H9 (cell line): Measurements from ENCODE around the gene SLC44A3. TPM values are rescaled to one million over a fixed set of nuclear protein-coding genes. Genes with fewer than 3 reads are reported as not detected.

Source experiments
- DNase-seq: peaks from one replicate; pipeline ENCODE4 v3.0.0-alpha.2; 2017
- H2AFZ ChIP-seq: one replicate; pipeline ENCODE4 v1.6.1; 2013; ENCODE audit warnings: mild to moderate bottlenecking, low read length, control low read depth, moderate library complexity
- H2AK5ac ChIP-seq: 2 replicates; pipeline ENCODE4 v1.6.1; 2013; ENCODE audit warnings: low read length, control low read depth, mixed read lengths; ENCODE audit not compliant: insufficient read length
- H2BK120ac ChIP-seq: one replicate; pipeline ENCODE4 v1.6.1; 2013; ENCODE audit warnings: low read depth, mild to moderate bottlenecking, low read length, control low read depth, inconsistent platforms; ENCODE audit not compliant: poor library complexity, severe bottlenecking
- H2BK12ac ChIP-seq: 2 replicates; pipeline ENCODE4 v1.6.1; 2013; ENCODE audit warnings: low read length, control low read depth, mixed read lengths, low read depth; ENCODE audit not compliant: insufficient read length
- H2BK15ac ChIP-seq: 2 replicates; pipeline ENCODE4 v1.6.1; 2013; ENCODE audit warnings: low read depth, low read length, control low read depth
- H2BK20ac ChIP-seq: one replicate; pipeline ENCODE4 v1.6.1; 2013; ENCODE audit warnings: low read depth, mild to moderate bottlenecking, low read length, control low read depth, inconsistent platforms; ENCODE audit not compliant: poor library complexity, severe bottlenecking
- H2BK5ac ChIP-seq: 2 replicates; pipeline ENCODE4 v1.6.1; 2013; ENCODE audit warnings: low read length, control low read depth, mixed read lengths; ENCODE audit not compliant: insufficient read length
- H3K14ac ChIP-seq: 2 replicates; pipeline ENCODE4 v1.6.1; 2013; ENCODE audit warnings: low read length, control low read depth; ENCODE audit not compliant: insufficient read depth
- H3K18ac ChIP-seq: 2 replicates; pipeline ENCODE4 v1.6.1; 2013; ENCODE audit warnings: low read depth, mild to moderate bottlenecking, mixed read lengths, low read length, control low read depth; ENCODE audit not compliant: insufficient read length
- H3K23ac ChIP-seq: 2 replicates; pipeline ENCODE4 v1.6.1; 2013; ENCODE audit warnings: low read length, control low read depth, mixed read lengths, low read depth; ENCODE audit not compliant: insufficient read length
- H3K23me2 ChIP-seq: 2 replicates; pipeline ENCODE4 v1.6.1; 2013; ENCODE audit warnings: low read depth, mild to moderate bottlenecking, mixed read lengths, low read length, control low read depth; ENCODE audit not compliant: insufficient read length, poor library complexity, severe bottlenecking
- H3K27ac ChIP-seq: 2 replicates; pipeline ENCODE4 v1.5.1; 2013; ENCODE audit warnings: low read length, control low read depth, mixed read lengths, low read depth; ENCODE audit not compliant: insufficient read length
- H3K27me3 ChIP-seq: 2 replicates; pipeline ENCODE4 v1.6.1; 2013; ENCODE audit warnings: low read length, control low read depth, inconsistent platforms; ENCODE audit not compliant: insufficient read depth
- H3K4ac ChIP-seq: 2 replicates; pipeline ENCODE4 v1.6.1; 2013; ENCODE audit warnings: low read depth, mild to moderate bottlenecking, control low read depth, inconsistent platforms, low read length, moderate library complexity
- H3K4me1 ChIP-seq: 2 replicates; pipeline ENCODE4 v1.6.1; 2013; ENCODE audit warnings: low read length, control low read depth, inconsistent platforms; ENCODE audit not compliant: insufficient read depth
- H3K4me2 ChIP-seq: 2 replicates; pipeline ENCODE4 v1.6.1; 2013; ENCODE audit warnings: low read length, control low read depth, mixed read lengths; ENCODE audit not compliant: insufficient read length, insufficient read depth
- H3K56ac ChIP-seq: 2 replicates; pipeline ENCODE4 v1.6.1; 2013; ENCODE audit warnings: low read depth, mild to moderate bottlenecking, mixed read lengths, low read length, control low read depth; ENCODE audit not compliant: insufficient read length
- H3K79me1 ChIP-seq: 2 replicates; pipeline ENCODE4 v1.6.1; 2013; ENCODE audit warnings: low read depth, mild to moderate bottlenecking, moderate library complexity, low read length, control low read depth, inconsistent platforms; ENCODE audit not compliant: insufficient read depth, poor library complexity, severe bottlenecking
- H3K79me2 ChIP-seq: 2 replicates; pipeline ENCODE4 v1.6.1; 2013; ENCODE audit warnings: low read length, control low read depth, inconsistent platforms; ENCODE audit not compliant: insufficient read depth
- H3K9ac ChIP-seq: 2 replicates; pipeline ENCODE4 v1.6.1; 2013; ENCODE audit warnings: low read length, control low read depth, mixed read lengths; ENCODE audit not compliant: insufficient read length; ENCODE audit errors: extremely low read depth
- H3K9me3 ChIP-seq: one replicate; pipeline ENCODE4 v1.6.1; 2013; ENCODE audit warnings: low read depth, low read length, inconsistent platforms; ENCODE audit not compliant: control insufficient read depth
- H3T11ph ChIP-seq: one replicate; pipeline ENCODE4 v1.6.1; 2013; ENCODE audit warnings: mild to moderate bottlenecking, low read length, control low read depth, inconsistent platforms
- H4K20me1 ChIP-seq: one replicate; pipeline ENCODE4 v1.6.1; 2013; ENCODE audit not compliant: control insufficient read depth, insufficient read length, insufficient read depth
- H4K5ac ChIP-seq: 2 replicates; pipeline ENCODE4 v1.6.1; 2013; ENCODE audit warnings: low read depth, mild to moderate bottlenecking, mixed read lengths, low read length, control low read depth; ENCODE audit not compliant: insufficient read length
- H4K8ac ChIP-seq: replicated peaks from 2 replicates; pipeline ENCODE4 v1.6.1; 2013; ENCODE audit warnings: low read length, control low read depth, mixed read lengths, low read depth; ENCODE audit not compliant: insufficient read length
- H4K91ac ChIP-seq: 2 replicates; pipeline ENCODE4 v1.6.1; 2013; ENCODE audit warnings: low read depth, mild to moderate bottlenecking, moderate library complexity, mixed read lengths, low read length, control low read depth; ENCODE audit not compliant: insufficient read length
- H3K27ac Mint-ChIP-seq, 3 experiments: 2 replicates in 2 of 3; 3 replicates in 1 of 3; pipeline ENCODE4 v1.8.0; 2020 to 2021; ENCODE audit warnings: mixed read lengths in 3 of 3, mild to moderate bottlenecking in 1 of 3, moderate library complexity in 1 of 3
- H3K27me3 Mint-ChIP-seq: 2 replicates; pipeline ENCODE4 v1.8.0; 2021; ENCODE audit warnings: low read depth, mild to moderate bottlenecking, moderate library complexity, mixed read lengths
- H3K36me3 Mint-ChIP-seq, 3 experiments: 2 replicates in 2 of 3; 3 replicates in 1 of 3; pipeline ENCODE4 v1.8.0; 2020 to 2021; ENCODE audit warnings: low read depth in 3 of 3, mixed read lengths in 3 of 3; ENCODE audit not compliant: insufficient read depth in 1 of 3
- H3K4me1 Mint-ChIP-seq, 2 experiments: 2 replicates each; pipeline ENCODE4 v1.8.0; 2020; ENCODE audit warnings: mixed read lengths in 2 of 2
- H3K4me3 Mint-ChIP-seq, 2 experiments: 2 replicates in 1 of 2; 3 replicates in 1 of 2; pipeline ENCODE4 v1.8.0; 2020 to 2021; ENCODE audit warnings: mild to moderate bottlenecking in 2 of 2, mixed read lengths in 2 of 2, moderate library complexity in 1 of 2
- H3K9me3 Mint-ChIP-seq, 2 experiments: 2 replicates in 1 of 2; 3 replicates in 1 of 2; pipeline ENCODE4 v1.8.0; 2020; ENCODE audit warnings: mild to moderate bottlenecking in 2 of 2, mixed read lengths in 2 of 2, moderate library complexity in 1 of 2
- CTCF ChIP-seq: fragments of 200-600 bp; sonication (generic); conservative IDR thresholded peaks from 3 replicates; pipeline ENCODE4 v1.8.0; 2021; ENCODE audit warnings: antibody characterized with exemption, mild to moderate bottlenecking
- WGBS: extraction: QIAGEN DNeasy Blood & Tissue Kit; methylation state at CpG from one replicate; pipeline ENCODE4 v1.1.7; 2013; ENCODE audit warnings: missing lambda C conversion rate, low lambda C conversion rate, mixed read lengths; ENCODE audit not compliant: insufficient read length; ENCODE audit errors: extremely low coverage; 5-methylcytosine and 5-hydroxymethylcytosine counted together
- total RNA-seq: library from RNA; stranded (reverse); gene quantifications from 2 replicates; pipeline ENCODE4 v1.2.1, GENCODE V29; 2021

SLC44A3 gene
- total RNA-seq, 1 experiment from 2014 or later, result 5.5 TPM

DNA sequence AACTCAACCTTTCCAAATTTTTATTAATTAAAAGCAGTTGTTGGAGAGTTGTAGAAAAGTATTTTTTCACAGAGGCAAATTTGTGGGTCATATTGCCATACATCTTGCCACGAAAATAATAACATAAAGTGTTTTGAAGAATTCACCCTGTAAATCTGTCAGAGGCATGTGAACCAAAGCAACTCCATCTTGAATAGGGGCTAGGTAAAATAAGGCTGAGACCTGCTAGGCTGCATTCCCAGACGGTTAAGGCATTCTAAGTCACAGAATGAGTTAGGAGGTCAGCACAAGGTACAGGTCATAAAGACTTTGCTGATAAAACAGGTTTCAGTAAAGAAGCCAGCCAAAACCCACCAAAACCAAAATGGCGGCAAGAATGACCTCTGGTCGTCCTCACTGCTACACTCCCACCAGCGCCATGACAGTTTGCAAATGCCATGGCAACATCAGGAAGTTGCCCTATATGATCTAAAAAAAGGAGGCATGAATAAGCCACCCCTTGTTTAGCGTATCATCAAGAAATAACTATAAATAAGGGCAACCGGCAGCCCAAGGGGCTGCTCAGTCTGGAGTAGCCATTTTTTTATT, 111.2 kb downstream of the SLC44A3 start:
- H3K27me3 Mint-ChIP-seq, result no peaks in the 10 kb centered on the region
- WGBS, result no CpG with 5 or more reads among the region's 7 CpGs
- H3K23ac ChIP-seq, result no peak overlapping the region
- no peak overlapping the region for H2BK15ac ChIP-seq
- peaks cover 43 to 44% of the 10 kb centered on the region in 2 experiments for H3K4me1 Mint-ChIP-seq
- no peak overlapping the region for H4K91ac ChIP-seq
- peaks cover 19% of the 10 kb centered on the region; the same call in 1 of the 2 replicates for H3K4me1 ChIP-seq
- H3K9me3 Mint-ChIP-seq, result 0 out of 5 replicates have a peak, but pooled peaks cover 0 to 2% of the 10 kb centered on the region in 2 experiments
- DNase-seq, result no peak
- H4K20me1 ChIP-seq, result no peaks in the 10 kb centered on the region
- H4K5ac ChIP-seq, result no peak overlapping the region
- H3T11ph ChIP-seq, result no peak overlapping the region
- no peak overlapping the region for H2AFZ ChIP-seq
- no peak overlapping the region for H3K4ac ChIP-seq
- no peak overlapping the region for H3K56ac ChIP-seq
- H2AK5ac ChIP-seq, result no peak overlapping the region
- peaks cover 13% of the 10 kb centered on the region for H3K23me2 ChIP-seq
- no peak overlapping the region for H2BK20ac ChIP-seq
- H3K18ac ChIP-seq, result no peak overlapping the region
- H3K27ac Mint-ChIP-seq, result no peak overlapping the region
- H2BK5ac ChIP-seq, result no peak overlapping the region
- no peak overlapping the region for H3K14ac ChIP-seq
- H2BK120ac ChIP-seq, result no peak overlapping the region
- no peak overlapping the region for H2BK12ac ChIP-seq
- no peaks in the 10 kb centered on the region for H3K79me1 ChIP-seq
- TF ChIP-seq CTCF, result no peak
- H3K79me2 ChIP-seq, result no peaks in the 10 kb centered on the region; the same call in 1 of the 2 replicates
- no peaks in the 10 kb centered on the region for H3K27me3 ChIP-seq
- no peak overlapping the region for H3K9ac ChIP-seq
- H3K27ac ChIP-seq, result no peak overlapping the region
- no peak overlapping the region for H3K4me2 ChIP-seq
- no peaks in the 10 kb centered on the region for H3K9me3 ChIP-seq
- no peak overlapping the region for H4K8ac ChIP-seq
- peaks cover 8 to 11% (median 9%) of the 10 kb centered on the region in 3 experiments for H3K36me3 Mint-ChIP-seq
- no peak overlapping the region for H3K4me3 Mint-ChIP-seq
